GM11168 (cell line): Measurements from ENCODE around the gene PDCD5.
"Not testable (repeated sequence)": the region's sequence is repeated elsewhere in the genome, so short reads cannot be mapped to it uniquely, and the experiment has no call there.

ENCODE experiments used
- in situ Hi-C: fragments of 300-500 bp; cut with MboI; formaldehyde crosslinking; loops from one replicate; pipeline ENCODE4 v1.12.0; 2022; ENCODE audit warnings: low sequenced_read_pairs; ENCODE audit not compliant: unreplicated experiment

The PDCD5 gene, protein sequence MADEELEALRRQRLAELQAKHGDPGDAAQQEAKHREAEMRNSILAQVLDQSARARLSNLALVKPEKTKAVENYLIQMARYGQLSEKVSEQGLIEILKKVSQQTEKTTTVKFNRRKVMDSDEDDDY

DNA sequence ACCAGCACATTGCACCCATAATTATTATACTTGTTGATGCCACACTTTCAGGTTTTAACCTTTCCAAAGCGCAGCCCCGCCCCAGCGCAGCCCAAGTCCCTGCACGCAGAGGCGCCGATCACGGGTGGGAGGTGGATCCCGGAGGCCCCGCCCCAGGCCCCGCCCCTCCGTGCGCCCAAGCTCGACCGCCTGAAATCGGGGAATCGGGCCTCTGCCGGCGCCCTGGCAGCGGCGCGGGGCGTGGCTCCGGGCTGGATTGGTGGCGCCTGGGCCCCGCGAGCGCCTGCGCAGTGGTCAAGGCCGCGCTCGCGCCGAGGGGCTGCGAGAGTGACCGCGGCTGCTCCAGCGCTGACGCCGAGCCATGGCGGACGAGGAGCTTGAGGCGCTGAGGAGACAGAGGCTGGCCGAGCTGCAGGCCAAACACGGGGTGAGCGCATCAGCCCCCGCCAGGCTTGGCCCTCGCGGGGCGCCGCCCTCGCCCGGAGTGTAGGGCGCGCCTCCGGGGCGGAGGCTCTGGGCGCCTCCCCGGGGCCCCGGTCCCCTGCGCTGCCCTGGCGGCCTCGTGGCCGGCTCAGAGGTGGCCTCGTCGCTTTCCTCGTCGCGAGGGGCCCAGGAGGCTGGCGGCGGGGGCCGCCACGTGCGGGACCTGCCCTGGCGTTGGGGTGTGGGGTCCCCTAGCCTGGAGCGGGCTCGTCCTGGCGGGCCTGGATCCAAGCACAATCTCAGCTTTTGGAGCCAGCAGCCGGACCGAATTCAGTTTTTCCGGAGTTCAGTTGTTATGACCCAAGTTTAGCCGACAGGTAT, at the start of gene PDCD5:
Gene PDCD5 (plus strand): TSS at position 290 of the 804 bp plus-strand sequence. CDS start 72 bp downstream, at position 362.
- in situ Hi-C loops, result no loop called here

GRCh38 chr19:32532233-32532632, 48.8 kb upstream of the PDCD5 start:
- in situ Hi-C loops, result no loop called here

DNA sequence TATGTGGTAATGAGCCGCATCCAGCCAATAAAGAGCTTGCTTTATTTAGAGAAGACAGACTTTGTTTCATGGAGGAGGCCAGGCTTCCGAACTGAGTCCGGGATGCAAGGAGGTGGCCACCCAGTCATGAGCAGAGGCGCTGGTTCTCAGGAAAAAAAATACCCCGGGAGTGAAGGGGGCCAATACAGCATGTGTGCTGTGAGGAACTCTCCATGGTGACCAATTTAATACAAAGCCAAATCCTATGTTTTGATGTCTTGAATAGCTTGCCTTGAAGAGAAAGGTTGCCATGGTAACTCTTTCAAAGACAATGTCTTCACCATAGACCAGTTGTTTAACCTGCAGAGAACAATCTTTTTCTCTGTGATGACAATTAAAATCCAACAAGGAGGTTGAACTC, 43.4 kb upstream of the PDCD5 start:
- in situ Hi-C loops, result no loop called here

DNA sequence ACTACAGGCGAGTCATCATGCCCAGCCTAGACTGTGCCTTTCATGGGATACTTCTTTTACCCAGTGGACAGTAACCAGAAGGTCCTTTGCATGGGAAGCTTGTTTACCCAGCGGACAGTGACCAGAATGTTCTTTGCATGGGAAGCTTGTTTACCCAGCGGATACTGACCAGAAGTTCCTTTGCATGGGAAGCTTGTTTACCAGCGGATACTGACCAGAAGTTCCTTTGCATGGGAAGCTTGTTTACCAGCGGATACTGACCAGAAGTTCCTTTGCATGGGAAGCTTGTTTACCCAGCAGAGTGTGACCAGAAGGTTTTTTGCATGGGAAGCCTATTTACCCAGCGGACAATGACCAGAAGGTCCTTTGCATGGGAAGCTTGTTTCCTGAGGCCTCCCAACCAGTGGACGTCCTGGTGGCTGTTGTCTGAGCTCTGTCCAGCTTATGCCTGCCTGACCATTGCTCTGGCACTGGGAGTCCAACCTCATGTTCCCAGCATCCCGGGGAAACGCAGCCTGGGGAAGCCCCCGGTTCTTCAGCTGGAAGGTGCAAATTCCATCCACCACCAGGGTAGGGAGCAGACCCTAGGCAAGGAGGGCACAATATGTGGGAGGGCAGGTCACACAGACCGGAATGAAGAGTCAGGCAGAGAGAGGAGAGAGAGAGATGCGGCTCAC, 41.6 kb upstream of the PDCD5 start:
- in situ Hi-C loops, result no loop called here

- in situ Hi-C loops, result no loop called here
Observed at GRCh38 chr19:32540621-32541020, 40.4 kb upstream of the PDCD5 start.

- in situ Hi-C loops, result not testable (repeated sequence)
Observed at GRCh38 chr19:32541376-32541775, 39.6 kb upstream of the PDCD5 start.

GRCh38 chr19:32542477-32543108, 38.4 kb upstream of the PDCD5 start:
- in situ Hi-C loops, result no loop called here

DNA sequence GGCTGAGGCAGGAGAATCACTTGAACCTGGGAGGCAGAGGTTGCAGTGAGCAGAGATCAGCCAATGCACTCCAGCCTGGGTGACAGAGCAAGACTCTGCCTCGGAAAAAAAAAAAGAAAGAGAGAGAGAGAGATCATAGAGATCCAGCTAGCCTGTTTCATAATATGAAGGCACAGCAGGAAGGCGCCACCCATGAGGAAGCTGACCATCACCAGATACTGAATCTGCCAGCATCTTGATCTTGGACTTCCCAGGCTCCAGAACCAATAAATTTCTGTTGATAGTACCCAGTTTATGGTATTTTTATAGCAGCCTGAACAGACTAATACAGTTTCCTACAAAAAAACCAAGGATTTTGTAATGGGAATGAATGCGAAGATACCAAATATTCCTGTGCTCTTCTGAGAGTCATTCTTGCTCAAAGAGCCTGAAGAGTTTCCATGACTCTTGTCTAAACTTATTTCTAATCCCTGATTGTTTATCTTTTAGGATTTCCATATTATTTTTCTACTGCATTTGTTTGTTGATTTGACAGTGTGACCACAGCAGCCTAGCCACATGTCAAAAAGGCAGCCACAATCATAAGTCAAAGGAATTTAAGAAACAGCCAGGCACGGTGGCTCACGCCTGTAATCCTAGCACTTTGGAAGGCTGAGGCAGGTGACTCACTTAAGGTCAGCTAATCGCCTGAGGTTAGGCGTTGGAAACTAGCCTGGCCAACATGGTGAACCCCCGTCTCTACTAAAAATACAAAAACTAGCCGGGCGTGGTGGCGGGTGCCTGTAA, 37.7 kb upstream of the PDCD5 start:
- in situ Hi-C loops, result no loop called here

DNA sequence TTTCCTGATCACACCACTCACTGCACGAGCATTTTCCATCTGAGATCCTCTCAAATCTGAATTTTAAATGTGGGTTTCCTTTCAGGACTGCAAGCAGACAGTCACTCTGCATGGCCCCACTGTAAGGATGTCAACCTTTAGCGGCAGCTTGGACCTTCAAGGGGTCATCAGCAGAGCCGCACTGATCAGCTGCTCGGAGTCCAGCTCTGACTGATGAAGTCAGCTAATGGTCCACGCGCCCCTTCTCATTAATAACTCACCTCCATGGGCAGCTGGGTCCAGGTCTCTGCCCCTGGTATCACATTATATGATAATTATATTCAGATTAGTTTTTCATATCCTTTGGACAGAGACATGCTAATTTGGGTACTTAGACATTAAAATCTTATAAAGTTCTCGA, 36.1 kb upstream of the PDCD5 start:
- in situ Hi-C loops, result no loop called here

GRCh38 chr19:32550666-32551065, 30.3 kb upstream of the PDCD5 start:
- in situ Hi-C loops, result loop anchor here (25.0 kb wide), 1 partner anchor 188 kb away; no protein-coding TSS in a partner anchor

- in situ Hi-C loops, result loop anchor here (25.0 kb wide), 1 partner anchor 193 kb away; no protein-coding TSS in a partner anchor
Observed at GRCh38 chr19:32555786-32556185, 25.2 kb upstream of the PDCD5 start.

- in situ Hi-C loops, result loop anchor here (25.0 kb wide), 1 partner anchor 196 kb away; no protein-coding TSS in a partner anchor
Observed at GRCh38 chr19:32558607-32559228, 22.3 kb upstream of the PDCD5 start.

GRCh38 chr19:32563761-32564160, 17.2 kb upstream of the PDCD5 start:
- in situ Hi-C loops, result loop anchor here (25.0 kb wide), 1 partner anchor 201 kb away; no protein-coding TSS in a partner anchor

DNA sequence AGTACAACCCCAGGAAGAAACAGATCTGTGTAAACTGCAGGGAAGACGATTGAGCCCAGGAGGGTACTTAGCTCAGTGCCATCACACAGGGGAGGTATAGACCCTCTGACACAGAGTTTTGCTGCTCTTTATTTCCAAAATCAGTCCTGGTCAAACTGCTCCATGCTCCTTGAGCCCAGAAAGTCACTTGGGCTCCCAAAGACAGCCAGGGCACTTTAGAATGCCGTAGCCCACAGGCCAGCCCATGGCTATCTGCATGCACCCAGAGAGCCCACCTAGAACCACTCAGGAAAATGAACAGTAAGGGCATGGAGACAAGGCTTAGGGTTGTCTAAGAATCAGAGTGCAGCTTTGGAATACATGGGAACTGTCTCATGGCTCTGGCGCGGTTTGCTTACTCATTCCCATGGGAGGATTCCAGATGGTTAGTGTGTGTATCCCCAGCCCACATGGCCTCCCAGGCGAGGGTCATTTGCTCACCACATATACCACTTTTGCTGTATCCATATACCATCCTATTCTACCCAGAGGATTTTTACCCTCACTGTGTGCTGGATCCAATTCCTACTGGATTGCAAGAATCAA, 14.7 kb upstream of the PDCD5 start:
- in situ Hi-C loops, result loop anchor here (25.0 kb wide), 1 partner anchor 204 kb away; no protein-coding TSS in a partner anchor

DNA sequence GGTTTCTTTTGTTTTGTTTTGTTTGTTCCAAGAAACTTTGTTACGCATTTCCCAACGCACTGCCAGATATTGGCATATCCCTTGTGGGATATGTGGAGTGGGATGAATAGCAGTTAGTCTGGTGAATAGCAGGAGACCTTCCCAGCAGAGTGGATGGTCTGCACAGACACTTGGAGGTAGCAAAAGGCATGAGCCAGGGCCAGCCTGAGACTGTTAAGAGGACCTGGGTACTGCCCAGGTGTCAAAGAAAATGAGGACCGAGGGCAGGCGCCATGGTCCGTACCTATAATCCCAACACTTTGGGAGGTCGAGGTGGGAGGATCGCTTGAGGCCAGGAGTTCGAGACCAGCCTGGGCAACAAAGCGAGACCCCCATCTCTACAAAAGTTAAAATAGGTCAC, 13.5 kb upstream of the PDCD5 start:
- in situ Hi-C loops, result loop anchor here (25.0 kb wide), 1 partner anchor 205 kb away; no protein-coding TSS in a partner anchor

GRCh38 chr19:32570081-32570785, 10.8 kb upstream of the PDCD5 start:
- in situ Hi-C loops, result loop anchor here (25.0 kb wide), 1 partner anchor 208 kb away; no protein-coding TSS in a partner anchor

DNA sequence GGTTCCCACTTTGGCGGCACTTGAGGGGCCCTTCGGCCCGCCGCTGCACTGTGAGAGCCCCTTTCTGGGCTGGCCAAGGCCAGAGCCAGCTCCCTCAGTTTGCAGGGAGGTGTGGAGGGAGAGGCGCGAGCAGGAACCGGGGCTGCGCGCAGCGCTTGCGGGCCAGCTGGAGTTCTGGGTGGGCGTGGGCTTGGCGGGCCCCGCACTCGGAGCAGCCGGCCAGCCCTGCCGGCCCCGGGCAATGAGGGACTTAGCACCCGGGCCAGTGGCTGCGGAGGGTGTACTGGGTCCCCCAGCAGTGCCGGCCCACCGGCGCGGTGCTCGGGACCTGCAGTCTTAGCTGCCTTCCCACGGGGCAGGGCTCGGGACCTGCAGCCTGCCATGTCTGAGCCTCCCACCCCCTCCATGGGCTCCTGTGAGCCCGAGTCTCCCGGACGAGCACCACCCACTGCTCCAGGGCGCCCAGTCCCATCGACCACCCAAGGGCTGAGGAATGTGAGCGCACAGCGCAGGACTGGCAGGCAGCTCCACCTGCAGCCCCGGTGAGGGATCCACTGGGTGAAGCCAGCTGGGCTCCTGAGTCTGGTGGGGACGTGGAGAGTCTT, 9.4 kb upstream of the PDCD5 start:
- in situ Hi-C loops, result loop anchor here (25.0 kb wide), 1 partner anchor 209 kb away; no protein-coding TSS in a partner anchor
